GM10248 (cell line): ENCODE measurements around the gene ZSCAN20.
"Not testable (repeated sequence)": the region's sequence is repeated elsewhere in the genome, so short reads cannot be mapped to it uniquely, and the experiment has no call there.

ENCODE experiments used
- CTCF ChIA-PET: fragments of 300-600 bp; sonication (Branson Sonifier 250); formaldehyde crosslinking; extraction: SDS; loops from one replicate; lab custom pipeline; 2021; ENCODE audit warnings: antibody characterized with exemption; lab: Yijun Ruan, JAX
- POLR2A ChIA-PET: fragments of 350-650 bp; sonication (Branson Sonifier 250); formaldehyde crosslinking; extraction: SDS; loops from one replicate; lab custom pipeline; 2020; ENCODE audit warnings: antibody characterized with exemption; lab: Yijun Ruan, JAX
- DNase-seq: peaks from one replicate; pipeline ENCODE4 v3.0.0; 2012; ENCODE audit errors: extremely low spot score
- TF ChIP-seq, protein P1 (sequence below): IDR thresholded peaks from 2 replicates; pipeline ENCODE4 v1.5.1; 2012; ENCODE audit warnings: mild to moderate bottlenecking, low read depth; ENCODE audit errors: extremely low read depth, missing control alignments, control extremely low read depth

The ZSCAN20 gene

DNA sequence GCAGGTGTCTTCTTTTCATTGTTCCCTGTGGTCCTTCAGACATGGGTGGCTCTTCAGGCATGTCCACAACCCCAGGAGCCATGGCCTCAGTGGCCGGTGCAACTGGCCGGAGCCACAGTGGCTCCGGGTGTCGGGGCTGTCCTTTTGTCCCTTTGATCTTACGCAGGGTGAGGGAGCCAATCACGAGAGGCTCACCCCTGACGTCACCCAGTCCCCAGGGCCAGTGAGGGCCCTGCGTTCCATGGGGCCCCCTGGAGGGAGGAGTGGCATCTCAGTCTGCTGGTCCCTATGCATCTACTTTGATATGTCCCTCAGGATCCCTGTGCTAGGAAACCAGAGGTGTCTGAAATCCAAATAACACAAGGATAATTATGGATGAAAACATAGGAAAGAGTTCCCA, 29.3 kb downstream of the ZSCAN20 start:
- CTCF ChIA-PET, result no interaction called here
- POLR2A ChIA-PET, result no interaction called here
- TF ChIP-seq, protein P1, sequence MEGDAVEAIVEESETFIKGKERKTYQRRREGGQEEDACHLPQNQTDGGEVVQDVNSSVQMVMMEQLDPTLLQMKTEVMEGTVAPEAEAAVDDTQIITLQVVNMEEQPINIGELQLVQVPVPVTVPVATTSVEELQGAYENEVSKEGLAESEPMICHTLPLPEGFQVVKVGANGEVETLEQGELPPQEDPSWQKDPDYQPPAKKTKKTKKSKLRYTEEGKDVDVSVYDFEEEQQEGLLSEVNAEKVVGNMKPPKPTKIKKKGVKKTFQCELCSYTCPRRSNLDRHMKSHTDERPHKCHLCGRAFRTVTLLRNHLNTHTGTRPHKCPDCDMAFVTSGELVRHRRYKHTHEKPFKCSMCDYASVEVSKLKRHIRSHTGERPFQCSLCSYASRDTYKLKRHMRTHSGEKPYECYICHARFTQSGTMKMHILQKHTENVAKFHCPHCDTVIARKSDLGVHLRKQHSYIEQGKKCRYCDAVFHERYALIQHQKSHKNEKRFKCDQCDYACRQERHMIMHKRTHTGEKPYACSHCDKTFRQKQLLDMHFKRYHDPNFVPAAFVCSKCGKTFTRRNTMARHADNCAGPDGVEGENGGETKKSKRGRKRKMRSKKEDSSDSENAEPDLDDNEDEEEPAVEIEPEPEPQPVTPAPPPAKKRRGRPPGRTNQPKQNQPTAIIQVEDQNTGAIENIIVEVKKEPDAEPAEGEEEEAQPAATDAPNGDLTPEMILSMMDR, result no peak
- DNase-seq, result no peak

- CTCF ChIA-PET, result no interaction called here
- TF ChIP-seq, protein P1, result no peak
These were observed 30.3 kb downstream of the ZSCAN20 start for GRCh38 chr1:33502726-33503125.

GRCh38 chr1:33503506-33503905, 31.1 kb downstream of the ZSCAN20 start:
- TF ChIP-seq, protein P1, result no peak
- DNase-seq, result no peak
- ChIA-PET POLR2A (no interaction called here), CTCF (no interaction called here)

More at GRCh38 chr1:33502726-33503125, 30.3 kb downstream of the ZSCAN20 start:
- no peak for DNase-seq
- POLR2A ChIA-PET, result no interaction called here

GRCh38 chr1:33507661-33508060, 35.2 kb downstream of the ZSCAN20 start:
- TF ChIP-seq, protein P1, result no peak
- ChIA-PET POLR2A (no interaction called here), CTCF (no interaction called here)
- DNase-seq, result no peak

- TF ChIP-seq, protein P1, result no peak
- DNase-seq, result no peak
- ChIA-PET POLR2A (no interaction called here), CTCF (no interaction called here)
These were observed 35.7 kb downstream of the ZSCAN20 start for GRCh38 chr1:33508151-33508550.

GRCh38 chr1:33509276-33509675, 36.8 kb downstream of the ZSCAN20 start:
- DNase-seq, CTCF ChIA-PET, POLR2A ChIA-PET: not testable (repeated sequence)

DNA sequence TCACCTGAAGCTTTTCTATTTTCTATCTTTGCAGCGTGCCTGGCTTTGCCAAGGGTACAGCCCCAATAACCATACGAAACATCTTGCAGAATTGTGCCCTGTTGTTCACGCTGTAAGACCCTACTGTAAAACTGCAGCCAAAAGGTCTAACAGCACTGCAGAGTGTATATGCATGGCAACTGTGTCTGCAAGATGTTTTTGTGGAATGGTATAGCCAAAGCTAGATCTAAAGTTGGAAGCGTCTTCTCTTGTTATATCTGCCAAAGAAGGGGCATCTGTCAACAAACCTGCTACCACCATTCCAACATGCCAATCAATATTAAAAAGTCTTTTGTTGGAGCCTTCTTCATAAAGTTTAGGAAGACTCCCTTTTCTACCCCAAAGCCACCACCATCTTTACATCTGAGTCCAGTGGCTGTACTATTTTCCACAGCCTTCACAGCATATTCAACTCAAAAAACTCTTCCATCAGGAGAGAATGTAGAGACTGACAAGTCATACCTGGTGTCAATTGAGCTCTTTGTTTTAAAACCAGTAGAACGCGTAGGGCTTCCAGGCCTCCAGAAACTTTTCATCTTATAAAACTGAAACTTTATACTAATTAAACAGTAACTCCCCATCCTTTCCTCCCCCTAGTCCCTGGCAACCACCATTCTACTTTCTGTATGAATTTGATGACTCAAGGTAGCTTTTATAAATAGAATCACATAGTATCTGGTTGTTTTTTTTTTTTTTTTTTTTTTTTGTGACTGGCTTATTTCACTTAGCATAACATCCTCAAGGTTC, 40.0 kb downstream of the ZSCAN20 start:
- ChIA-PET CTCF (no interaction called here), POLR2A (no interaction called here)
- TF ChIP-seq, protein P1, result no peak
- DNase-seq, result no peak
